RPMI7951 (cell line): ENCODE measurements around the gene TEAD1. TPM values are rescaled to one million over a fixed set of nuclear protein-coding genes. Genes with fewer than 3 reads are reported as not detected.

Source experiments
- DNase-seq: peaks from one replicate; pipeline ENCODE4 v3.0.0-alpha.2; 2012; ENCODE audit warnings: low read depth
- total RNA-seq: library from RNA; depleted of rRNA; stranded (reverse); fragments of >200 nt; shearing (Covaris generic); gene quantifications from 2 replicates; pipeline ENCODE4 v1.2.3, GENCODE V29; 2014

Gene TEAD1
- total RNA-seq, 1 experiment from 2014 or later: 53.3 TPM

DNA sequence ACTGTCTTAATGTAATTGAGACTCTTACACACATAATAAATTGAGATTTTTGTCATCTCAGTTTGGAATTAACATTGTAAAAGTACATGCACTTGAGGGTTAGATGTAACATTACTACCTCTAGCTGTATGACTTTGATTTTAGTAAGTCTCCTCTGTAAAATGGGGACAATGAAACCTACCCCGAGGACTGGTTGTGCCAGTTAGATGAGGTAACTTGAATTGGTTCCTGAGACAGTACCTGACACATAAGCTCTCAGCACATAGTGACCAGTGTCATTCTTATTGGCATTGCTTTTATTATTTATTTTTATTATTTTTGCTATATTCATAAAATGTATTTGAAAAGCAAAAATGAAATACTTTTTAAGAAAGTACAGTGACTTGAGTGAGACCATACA, 114.8 kb downstream of the TEAD1 start:
- DNase-seq: no peak

GRCh38 chr11:12789596-12790215, 115.5 kb downstream of the TEAD1 start:
- no peak for DNase-seq

- no peak for DNase-seq
Measured at GRCh38 chr11:12790861-12791616, 116.8 kb downstream of the TEAD1 start.

DNA sequence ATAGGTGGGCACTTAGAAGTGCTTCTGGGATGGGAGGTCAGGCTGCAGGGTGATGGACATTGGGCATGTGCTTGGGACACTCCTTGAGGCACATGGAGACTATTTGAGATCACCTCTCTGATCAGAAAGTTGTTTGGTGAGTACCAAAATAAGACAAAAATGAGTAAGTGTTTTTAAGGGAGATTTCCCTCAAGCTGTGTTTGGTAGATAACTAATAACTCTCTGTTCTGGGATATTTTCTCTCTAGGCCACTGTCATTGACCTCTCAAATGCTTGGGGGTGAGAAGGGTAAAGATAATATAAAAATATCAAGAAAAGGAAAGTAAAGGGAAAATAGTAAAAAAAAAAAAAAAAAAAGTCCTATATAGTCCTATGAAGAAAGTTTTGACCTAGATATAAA, 117.8 kb downstream of the TEAD1 start:
- DNase-seq: no peak

GRCh38 chr11:12792590-12792989, 118.4 kb downstream of the TEAD1 start:
- DNase-seq: peak; percentile 77

GRCh38 chr11:12793065-12793464, 118.8 kb downstream of the TEAD1 start:
- no peak for DNase-seq

- DNase-seq: no peak
Measured at GRCh38 chr11:12793506-12793905, 119.3 kb downstream of the TEAD1 start.

DNA sequence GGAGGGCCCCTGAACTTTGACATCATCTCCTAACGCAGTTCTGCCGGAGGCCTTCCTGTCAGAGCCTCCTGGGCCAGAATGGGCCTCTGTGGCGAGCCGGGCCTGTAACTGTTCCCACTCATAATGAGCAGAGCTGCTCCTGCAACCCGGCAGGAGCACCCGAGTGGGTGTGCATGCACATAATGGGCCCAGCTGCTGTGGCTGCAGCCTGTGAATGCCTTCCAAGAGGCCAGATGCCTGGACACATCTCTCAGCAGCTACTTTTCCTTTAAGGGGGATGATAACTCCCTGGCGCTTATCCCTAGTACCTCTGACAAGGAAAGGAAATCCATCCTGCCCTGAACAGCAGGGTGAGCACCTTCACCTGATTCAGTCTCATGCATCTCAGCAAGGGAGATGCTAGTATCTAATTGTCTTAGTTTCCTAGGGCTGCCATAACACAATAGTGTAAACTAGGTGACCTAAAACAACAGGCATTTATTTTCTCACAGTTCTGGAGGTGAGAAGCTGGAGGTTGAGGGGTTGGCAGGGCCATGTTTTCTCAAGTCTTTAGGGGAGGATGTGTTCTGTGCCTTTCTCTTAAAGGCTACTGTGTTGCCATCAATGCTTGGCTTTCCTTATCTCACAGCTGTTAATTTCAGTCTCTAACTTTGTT, 120.5 kb downstream of the TEAD1 start:
- no peak for DNase-seq

- DNase-seq: no peak
Measured at GRCh38 chr11:12797996-12798395, 123.8 kb downstream of the TEAD1 start.

DNA sequence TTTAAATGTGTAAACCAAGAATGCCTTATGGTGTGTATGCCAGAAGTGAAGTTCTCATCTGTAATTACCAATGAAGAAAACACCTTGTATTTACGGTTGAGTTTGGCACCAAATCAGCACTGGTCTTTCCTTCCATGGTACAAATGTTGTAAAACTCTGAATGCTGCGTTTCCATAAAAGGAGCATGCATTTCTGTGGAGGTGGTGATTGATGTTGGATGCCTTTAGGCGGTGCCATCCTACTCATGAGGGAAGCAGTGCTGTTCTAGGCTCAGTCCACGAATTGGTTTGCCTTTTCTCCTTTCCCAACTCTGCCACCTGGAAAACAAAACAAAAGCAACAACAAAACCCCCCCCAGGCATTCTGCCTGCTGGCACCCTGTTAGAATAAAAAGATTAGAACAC, 124.4 kb downstream of the TEAD1 start:
- no peak for DNase-seq

DNA sequence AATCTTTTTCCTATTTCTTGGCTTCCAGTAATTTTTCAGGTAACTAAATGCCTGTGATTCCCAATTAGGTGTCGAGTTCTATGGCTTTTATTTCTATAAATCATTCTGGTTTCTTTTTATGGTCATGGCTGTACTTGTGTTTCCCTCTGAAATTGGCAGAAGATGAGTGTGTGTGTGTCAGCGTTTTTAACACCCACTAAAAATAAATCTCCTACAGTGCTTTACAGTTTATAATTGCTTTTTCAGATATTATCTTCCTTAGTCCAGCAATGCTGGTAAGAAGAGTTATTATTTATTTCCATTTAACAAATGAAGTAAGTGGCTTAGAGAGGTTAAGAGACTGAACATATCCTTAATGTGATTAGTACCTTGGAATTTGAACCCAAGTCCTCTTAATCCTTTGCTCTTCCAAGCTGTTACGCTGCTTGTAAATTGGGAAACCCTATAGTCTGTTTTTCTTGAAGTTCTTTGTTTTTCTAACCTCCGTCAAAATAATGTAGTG, 125.2 kb downstream of the TEAD1 start:
- DNase-seq: no peak

- peak; percentile 74 for DNase-seq
Measured at GRCh38 chr11:12800032-12800671, 125.9 kb downstream of the TEAD1 start.

GRCh38 chr11:12800871-12801270, 126.7 kb downstream of the TEAD1 start:
- no peak for DNase-seq

- DNase-seq: peak; percentile 77
Measured at GRCh38 chr11:12801976-12802375, 127.8 kb downstream of the TEAD1 start.

DNA sequence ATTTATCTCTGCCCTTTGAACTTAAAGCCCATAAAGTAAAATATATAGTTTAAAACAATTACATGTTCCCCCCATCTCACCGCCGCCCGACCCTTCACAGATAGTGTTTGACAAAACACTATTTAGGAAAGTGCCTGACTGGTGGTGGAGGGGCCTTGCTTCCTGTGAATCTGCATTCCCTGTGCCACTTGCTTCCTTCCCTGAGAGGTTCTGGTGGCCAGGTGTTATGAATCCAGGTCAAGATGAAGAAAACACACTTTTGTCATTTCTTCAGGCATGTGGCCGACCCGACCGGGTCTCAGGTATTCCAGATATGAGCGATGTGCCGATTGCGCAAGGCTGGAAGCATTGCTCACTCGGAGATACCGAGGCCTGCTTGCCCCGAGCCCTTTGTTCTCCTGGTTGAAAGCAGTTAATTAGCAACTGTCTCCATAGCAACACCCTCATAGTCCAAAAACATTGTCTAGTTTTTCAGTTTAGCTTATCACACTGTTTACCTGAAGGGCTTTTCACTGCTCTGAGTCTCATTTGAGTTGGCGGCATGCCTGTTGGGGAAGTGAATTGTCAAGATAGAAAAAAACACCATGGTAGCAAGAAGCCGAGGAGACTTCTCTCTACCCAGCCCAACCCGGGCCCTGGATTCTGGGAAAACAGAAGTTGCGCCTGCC, 128.3 kb downstream of the TEAD1 start:
- peak; percentile 95 for DNase-seq

DNA sequence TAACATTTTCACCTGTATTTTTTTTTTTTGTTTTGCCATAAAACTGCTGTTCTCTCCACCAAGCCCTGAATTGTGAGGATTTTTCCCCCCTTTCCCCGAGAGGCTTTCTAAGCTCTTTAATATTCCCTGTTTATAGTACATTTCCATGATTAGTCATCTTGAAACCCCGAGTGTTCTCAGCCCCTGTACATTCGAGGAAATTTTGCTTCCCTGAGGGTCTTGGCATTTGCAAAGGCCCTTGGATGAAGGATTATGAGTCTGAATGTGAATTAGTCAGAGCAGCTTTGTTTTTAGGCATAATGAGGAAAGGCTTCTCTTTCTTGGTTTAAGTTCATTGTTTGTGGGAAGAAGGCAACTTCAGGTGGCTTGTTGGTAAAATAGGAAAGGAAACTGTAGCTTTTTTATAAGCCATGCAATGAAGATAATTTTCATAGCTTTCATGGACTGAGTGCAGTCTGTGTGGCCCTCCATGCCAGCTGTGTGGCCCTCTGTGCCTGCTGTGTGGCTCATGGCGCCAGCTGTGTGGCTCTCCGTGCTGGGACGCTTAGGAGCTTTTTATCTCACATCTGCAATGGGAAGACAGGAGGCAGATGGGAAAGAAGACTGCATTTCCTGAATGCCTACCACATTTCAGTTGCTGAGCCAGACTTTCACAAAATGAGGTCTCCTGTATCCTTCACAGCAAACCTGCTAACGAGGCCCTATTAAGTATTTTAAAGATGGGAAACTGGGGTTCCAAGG, 129.0 kb downstream of the TEAD1 start:
- DNase-seq: peak; percentile 87

GRCh38 chr11:12806113-12806512, 131.9 kb downstream of the TEAD1 start:
- DNase-seq: no peak

DNA sequence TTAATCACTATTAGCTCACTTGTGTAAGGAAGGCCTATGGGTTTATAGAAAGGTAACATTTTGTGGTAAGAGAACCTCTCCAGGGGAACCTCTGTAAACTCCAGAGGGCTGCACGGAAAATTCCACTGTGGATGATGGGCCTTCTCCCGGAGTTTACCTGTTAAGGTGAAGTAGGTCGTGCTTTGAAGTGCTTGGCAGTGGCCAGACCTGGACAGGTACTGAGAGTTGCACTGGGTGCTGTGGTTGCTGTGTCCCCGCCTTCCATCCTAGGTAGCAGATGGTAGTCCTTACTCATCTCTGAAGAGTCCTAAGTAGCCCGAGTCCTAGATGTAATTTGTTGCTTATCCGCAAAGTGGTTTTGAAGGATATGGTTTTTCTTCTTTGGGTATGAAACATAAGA, 133.4 kb downstream of the TEAD1 start:
- no peak for DNase-seq

DNA sequence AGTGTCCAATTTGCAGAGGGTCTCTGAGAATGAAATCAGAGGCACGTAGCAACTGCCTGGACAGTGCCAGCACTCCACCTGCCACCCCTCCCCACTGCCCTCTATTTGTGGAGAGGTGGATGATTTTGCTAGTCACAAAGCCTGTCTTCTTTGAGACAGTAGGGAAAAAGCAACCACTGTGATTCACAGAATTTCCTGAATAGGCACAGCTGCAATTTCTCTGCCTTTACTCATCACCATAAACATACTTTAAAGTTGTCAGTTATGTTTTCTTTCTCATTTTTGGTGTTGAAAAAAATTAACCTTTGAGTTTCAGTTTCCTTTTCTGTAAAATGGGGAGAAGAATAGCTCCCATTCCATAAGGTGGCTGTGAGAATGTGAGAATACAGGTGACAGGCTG, 134.3 kb downstream of the TEAD1 start:
- DNase-seq: no peak

GRCh38 chr11:12809364-12809763, 135.1 kb downstream of the TEAD1 start:
- no peak for DNase-seq
